Endothelial cell of umbilical vein (primary cell): Measurements from ENCODE around the gene TFDP1.
"Not testable (repeated sequence)": the region's sequence is repeated elsewhere in the genome, so short reads cannot be mapped to it uniquely, and the experiment has no call there.

Experiments
- EZH2 ChIP-seq: IDR thresholded peaks from 2 replicates; pipeline ENCODE4 v1.6.1; 2012; ENCODE audit warnings: borderline replicate concordance, low read depth, mild to moderate bottlenecking, moderate library complexity, low read length, inconsistent platforms; ENCODE audit not compliant: severe bottlenecking
- JUN ChIP-seq: IDR thresholded peaks from 2 replicates; pipeline ENCODE4 v1.6.1; 2011; ENCODE audit warnings: borderline replicate concordance, low read depth; ENCODE audit not compliant: insufficient read length, insufficient read depth
- MAX ChIP-seq: IDR thresholded peaks from 2 replicates; pipeline ENCODE4 v1.6.1; 2011; ENCODE audit not compliant: insufficient read depth, insufficient read length
- MYC ChIP-seq: IDR thresholded peaks from one replicate; pipeline ENCODE4 v1.6.1; 2011; ENCODE audit warnings: mild to moderate bottlenecking, low read depth, low read length
- POLR2A ChIP-seq: IDR thresholded peaks from 2 replicates; pipeline ENCODE4 v1.6.1; 2012; ENCODE audit warnings: low read depth, mild to moderate bottlenecking, control low read depth, low read length
- POLR2AphosphoS5 ChIP-seq: IDR thresholded peaks from 2 replicates; pipeline ENCODE4 v1.6.1; 2012; ENCODE audit warnings: low read depth, mild to moderate bottlenecking, control low read depth, low read length, moderate library complexity; ENCODE audit not compliant: insufficient read depth
- TF ChIP-seq, protein P1 (sequence below), 2 donors: IDR thresholded peaks; 1 replicate in 1 of 2; 2 replicates in 1 of 2; pipeline ENCODE4 v1.5.1; 2011; ENCODE audit warnings: low read length in 2 of 2, mild to moderate bottlenecking in 2 of 2, moderate library complexity in 2 of 2, control low read depth in 1 of 2, inconsistent platforms in 1 of 2, low read depth in 1 of 2; ENCODE audit not compliant: insufficient read depth in 1 of 2; ENCODE audit errors: extremely low read depth in 1 of 2

- TF ChIP-seq, protein P1, sequence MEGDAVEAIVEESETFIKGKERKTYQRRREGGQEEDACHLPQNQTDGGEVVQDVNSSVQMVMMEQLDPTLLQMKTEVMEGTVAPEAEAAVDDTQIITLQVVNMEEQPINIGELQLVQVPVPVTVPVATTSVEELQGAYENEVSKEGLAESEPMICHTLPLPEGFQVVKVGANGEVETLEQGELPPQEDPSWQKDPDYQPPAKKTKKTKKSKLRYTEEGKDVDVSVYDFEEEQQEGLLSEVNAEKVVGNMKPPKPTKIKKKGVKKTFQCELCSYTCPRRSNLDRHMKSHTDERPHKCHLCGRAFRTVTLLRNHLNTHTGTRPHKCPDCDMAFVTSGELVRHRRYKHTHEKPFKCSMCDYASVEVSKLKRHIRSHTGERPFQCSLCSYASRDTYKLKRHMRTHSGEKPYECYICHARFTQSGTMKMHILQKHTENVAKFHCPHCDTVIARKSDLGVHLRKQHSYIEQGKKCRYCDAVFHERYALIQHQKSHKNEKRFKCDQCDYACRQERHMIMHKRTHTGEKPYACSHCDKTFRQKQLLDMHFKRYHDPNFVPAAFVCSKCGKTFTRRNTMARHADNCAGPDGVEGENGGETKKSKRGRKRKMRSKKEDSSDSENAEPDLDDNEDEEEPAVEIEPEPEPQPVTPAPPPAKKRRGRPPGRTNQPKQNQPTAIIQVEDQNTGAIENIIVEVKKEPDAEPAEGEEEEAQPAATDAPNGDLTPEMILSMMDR (IDR thresholded peaks at IDR 0.05; ENCODE audit: extremely low read depth in 1 of 2, insufficient read depth in 1 of 2, low read depth in 1 of 2, low read length in 2 of 2) = not testable (repeated sequence)
- TF ChIP-seq POLR2A, EZH2, POLR2AphosphoS5, MAX, MYC, JUN: not testable (repeated sequence)
Measured at GRCh38 chr13:113563511-113563910, 21.0 kb upstream of the TFDP1 start.
